ENCODE data around the gene TSHZ2. TPM values are rescaled to one million over a fixed set of nuclear protein-coding genes. Genes with fewer than 3 reads are reported as not detected.

TSHZ2 gene
- total RNA-seq, 1 donor from 2014 or later: 5.2 TPM

DNA sequence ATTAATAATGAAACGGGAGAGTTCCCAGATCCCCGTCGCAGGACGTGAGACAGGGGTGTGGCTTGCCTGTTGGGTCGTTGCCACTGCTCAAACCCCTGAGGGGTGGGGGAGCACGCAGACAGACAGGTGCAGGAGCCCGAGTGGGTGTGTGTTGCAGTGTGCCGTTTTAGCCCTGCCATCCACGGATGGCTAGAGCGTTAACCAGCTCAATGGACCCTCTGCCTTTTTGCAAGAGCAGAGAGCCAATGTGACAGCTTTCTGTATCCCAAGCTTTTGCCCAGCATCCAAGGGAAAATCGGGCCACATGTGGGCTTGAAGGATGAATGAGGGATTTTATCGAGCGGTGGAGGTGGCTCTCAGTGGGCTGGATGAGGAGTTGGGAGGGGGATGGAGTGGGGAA lies 237.9 kb downstream of the TSHZ2 start:
- Histone ChIP-seq H3K4me3 (no peak overlapping the region), H3K4me1 (no peaks in the 10 kb centered on the region), H3K9me3 (no peaks in the 10 kb centered on the region), H3K27me3 (no peaks in the 10 kb centered on the region), H3K36me3 (no peaks in the 10 kb centered on the region), H3K27ac (no peak overlapping the region)
- DNase-seq: no peak
- no peak for TF ChIP-seq CTCF (IDR thresholded peaks at IDR 0.05)
- intact Hi-C loops (cut with DNase I): no loop called here
- no peak for ATAC-seq

- no peaks in the 10 kb centered on the region for H3K9me3 ChIP-seq
- no peaks in the 10 kb centered on the region for H3K4me1 ChIP-seq
- no peaks in the 10 kb centered on the region for H3K27me3 ChIP-seq
- DNase-seq: no peak
- TF ChIP-seq CTCF (IDR thresholded peaks at IDR 0.05): no peak
- H3K4me3 ChIP-seq: no peak overlapping the region
- no peak overlapping the region for H3K27ac ChIP-seq
- ATAC-seq: no peak
- intact Hi-C loops (cut with DNase I): no loop called here
- no peaks in the 10 kb centered on the region for H3K36me3 ChIP-seq
These were observed 238.8 kb downstream of the TSHZ2 start for GRCh38 chr20:53210931-53211330.

DNA sequence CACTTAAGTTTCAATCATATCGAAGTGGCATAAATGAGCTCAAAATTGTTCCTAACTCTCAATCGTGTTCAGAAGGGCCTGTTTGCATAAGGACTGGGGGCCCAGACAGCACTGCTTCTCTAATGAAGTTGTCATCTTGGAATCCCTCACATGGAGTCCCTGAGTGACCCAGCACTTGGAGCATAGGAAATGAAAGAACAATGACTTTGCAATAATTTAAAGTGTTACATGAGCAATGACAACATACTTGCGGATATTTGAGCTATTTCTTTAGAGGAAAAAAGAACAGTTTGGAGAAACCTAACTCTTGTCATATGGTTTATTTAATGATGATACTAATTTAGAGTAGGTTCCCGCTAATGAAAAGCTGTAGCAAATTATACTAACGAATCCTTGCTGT lies 239.9 kb downstream of the TSHZ2 start:
- Histone ChIP-seq H3K4me3 (no peak overlapping the region), H3K36me3 (no peaks in the 10 kb centered on the region), H3K27me3 (no peaks in the 10 kb centered on the region), H3K4me1 (peaks cover 4% of the 10 kb centered on the region), H3K27ac (no peak overlapping the region), H3K9me3 (no peaks in the 10 kb centered on the region)
- intact Hi-C loops (cut with DNase I): no loop called here
- TF ChIP-seq CTCF (IDR thresholded peaks at IDR 0.05): no peak
- no peak for ATAC-seq
- DNase-seq: no peak

DNA sequence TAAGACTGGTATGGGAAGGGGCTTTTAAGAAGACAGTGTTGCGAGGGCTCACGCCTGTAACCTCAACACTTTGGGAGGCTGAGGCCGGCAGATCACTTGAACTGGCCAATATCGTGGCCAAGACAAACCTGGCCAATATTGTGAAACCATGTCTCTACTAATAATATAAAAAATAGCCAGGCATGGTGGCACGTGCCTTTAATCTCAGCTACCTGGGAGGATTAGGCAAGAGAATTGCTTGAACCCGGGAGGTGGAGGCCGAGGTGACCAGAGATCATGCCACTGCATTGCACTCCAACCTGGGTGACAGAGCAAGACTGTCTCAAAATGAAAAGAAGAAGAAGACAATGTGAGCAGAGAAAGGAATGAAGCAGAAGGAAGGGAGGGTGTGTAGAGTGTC lies 242.2 kb downstream of the TSHZ2 start:
- H3K9me3 ChIP-seq: no peaks in the 10 kb centered on the region
- no peak for TF ChIP-seq CTCF (IDR thresholded peaks at IDR 0.05)
- no peaks in the 10 kb centered on the region for H3K36me3 ChIP-seq
- H3K27me3 ChIP-seq: no peaks in the 10 kb centered on the region
- DNase-seq (no peak), ATAC-seq (no peak)
- H3K4me3 ChIP-seq: no peak overlapping the region
- peaks cover 5% of the 10 kb centered on the region for H3K4me1 ChIP-seq
- H3K27ac ChIP-seq: no peak overlapping the region
- intact Hi-C loops (cut with DNase I): no loop called here

- no peak overlapping the region for H3K27ac ChIP-seq
- no peaks in the 10 kb centered on the region for H3K36me3 ChIP-seq
- no peak for TF ChIP-seq CTCF (IDR thresholded peaks at IDR 0.05)
- no peak for ATAC-seq
- H3K9me3 ChIP-seq: no peaks in the 10 kb centered on the region
- intact Hi-C loops (cut with DNase I): no loop called here
- no peak overlapping the region for H3K4me3 ChIP-seq
- DNase-seq: no peak
- peaks cover 5% of the 10 kb centered on the region for H3K4me1 ChIP-seq
- H3K27me3 ChIP-seq: no peaks in the 10 kb centered on the region
These were observed 243.0 kb downstream of the TSHZ2 start for GRCh38 chr20:53215166-53215565.

- no peaks in the 10 kb centered on the region for H3K27me3 ChIP-seq
- no peak for TF ChIP-seq CTCF (IDR thresholded peaks at IDR 0.05)
- H3K9me3 ChIP-seq: no peaks in the 10 kb centered on the region
- ATAC-seq (no peak), DNase-seq (no peak)
- H3K4me3 ChIP-seq: no peak overlapping the region
- intact Hi-C loops (cut with DNase I): no loop called here
- H3K4me1 ChIP-seq: peaks cover 5% of the 10 kb centered on the region
- H3K27ac ChIP-seq: no peak overlapping the region
- H3K36me3 ChIP-seq: no peaks in the 10 kb centered on the region
These were observed 244.3 kb downstream of the TSHZ2 start for GRCh38 chr20:53216478-53216855.

Measured in upper lobe of right lung (tissue), 1 donor.